Cerebellar cortex (tissue), 1 donor: ENCODE results near the gene CLDND2.

ENCODE experiments used
- DNase-seq: peaks from one replicate; pipeline ENCODE4 v3.0.0-alpha.2; 2015; ENCODE audit warnings: low spot score

The CLDND2 gene

DNA sequence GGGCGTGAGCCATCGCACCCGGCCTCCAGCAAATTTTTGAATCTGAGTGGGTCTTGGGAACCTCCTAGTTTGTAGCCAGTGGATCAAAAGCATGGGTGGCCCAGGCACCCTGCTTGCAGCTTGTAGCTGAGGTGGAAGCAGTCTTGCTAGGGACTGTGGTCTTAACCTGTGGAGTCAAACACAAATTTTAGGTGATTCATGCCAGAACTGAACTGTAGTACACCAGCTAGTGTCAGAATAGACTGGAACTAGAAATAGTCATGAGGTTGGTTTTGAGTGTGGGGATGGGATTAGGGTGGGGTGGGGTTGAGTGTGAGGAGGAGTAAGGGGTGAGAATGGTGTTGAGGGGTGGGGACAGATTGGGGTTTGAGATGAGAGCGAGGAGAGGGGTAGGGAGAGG is 13.2 kb upstream of the CLDND2 start:
- no peak for DNase-seq

DNA sequence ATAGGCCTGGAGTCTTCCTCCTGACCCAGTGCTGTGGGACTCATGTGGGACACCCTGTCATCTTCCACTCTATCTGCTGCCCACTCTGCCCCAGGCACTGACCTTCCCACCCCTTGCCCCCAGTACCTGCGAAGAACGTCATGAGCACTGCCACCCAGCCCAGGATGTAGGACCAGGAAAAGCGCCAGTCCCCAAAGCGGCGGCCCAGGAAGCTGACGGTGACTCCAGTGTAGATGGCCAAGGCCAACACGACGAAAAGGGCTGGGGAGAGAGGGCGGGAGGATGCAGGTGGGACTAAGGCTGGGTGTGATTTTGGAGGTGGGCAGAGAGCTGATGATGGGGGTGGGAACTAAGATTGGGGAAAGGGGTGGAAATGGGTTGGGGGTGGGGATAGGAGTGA is 11.6 kb upstream of the CLDND2 start:
- DNase-seq, result no peak

DNA sequence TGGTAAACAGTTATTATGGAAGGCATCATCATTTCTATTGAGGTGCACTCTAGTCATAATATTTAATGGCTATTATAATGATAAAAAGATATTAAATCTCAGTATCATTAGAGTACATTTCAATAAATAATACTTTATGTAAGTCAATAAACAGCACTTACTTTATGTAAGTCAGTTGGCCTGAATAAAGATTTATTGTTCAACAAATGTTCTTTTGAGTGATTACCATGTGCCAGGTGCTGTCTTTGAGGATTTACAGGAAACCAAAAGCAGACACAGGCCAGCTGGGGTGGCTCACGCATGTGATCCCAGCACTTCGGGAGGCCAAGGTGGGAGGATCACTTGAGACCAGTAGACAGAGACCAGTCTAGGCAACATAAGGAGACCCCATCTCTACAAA is 8.6 kb upstream of the CLDND2 start:
- DNase-seq, result no peak

DNA sequence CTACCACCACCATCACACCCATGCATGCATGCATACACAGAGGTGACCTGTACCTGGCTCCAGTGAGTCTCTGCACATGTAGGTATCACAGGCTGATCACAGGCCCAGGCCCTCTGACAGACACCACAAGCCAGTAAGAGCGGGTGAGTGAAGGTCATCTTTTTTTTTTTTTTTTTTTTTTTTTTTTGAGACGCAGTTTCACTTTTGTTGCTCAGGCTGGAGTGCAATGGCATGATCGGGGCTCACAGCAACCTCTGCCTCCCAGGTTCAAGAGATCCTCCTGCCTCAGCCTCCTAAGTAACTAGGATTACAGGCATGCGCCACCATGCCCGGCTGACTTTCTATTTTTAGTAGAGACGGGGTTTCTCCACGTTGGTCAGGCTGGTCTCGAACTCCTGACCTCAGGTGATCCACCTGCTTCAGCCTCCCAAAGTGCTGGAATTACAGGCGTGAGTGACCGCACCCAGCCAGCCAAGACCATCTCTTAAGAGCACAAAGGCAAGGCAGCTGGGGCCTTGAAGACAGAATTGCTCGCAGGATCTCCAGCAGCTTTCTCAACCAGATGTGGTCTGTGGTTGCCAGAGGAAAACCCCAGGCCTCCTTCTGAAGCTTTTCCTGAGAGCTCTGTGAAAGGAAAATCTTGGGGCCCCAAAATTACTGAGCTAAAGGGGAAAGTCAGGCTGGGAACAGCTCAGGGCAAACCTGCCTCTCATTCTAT is 6.9 kb upstream of the CLDND2 start:
- no peak for DNase-seq

- DNase-seq, result no peak
These were observed 4.1 kb upstream of the CLDND2 start, which contains the start of gene NKG7 for GRCh38 chr19:51372649-51373504. TSS of gene NKG7 (minus strand) at chr19:51372654. CDS start at chr19:51372535, 119 bp downstream.

DNA sequence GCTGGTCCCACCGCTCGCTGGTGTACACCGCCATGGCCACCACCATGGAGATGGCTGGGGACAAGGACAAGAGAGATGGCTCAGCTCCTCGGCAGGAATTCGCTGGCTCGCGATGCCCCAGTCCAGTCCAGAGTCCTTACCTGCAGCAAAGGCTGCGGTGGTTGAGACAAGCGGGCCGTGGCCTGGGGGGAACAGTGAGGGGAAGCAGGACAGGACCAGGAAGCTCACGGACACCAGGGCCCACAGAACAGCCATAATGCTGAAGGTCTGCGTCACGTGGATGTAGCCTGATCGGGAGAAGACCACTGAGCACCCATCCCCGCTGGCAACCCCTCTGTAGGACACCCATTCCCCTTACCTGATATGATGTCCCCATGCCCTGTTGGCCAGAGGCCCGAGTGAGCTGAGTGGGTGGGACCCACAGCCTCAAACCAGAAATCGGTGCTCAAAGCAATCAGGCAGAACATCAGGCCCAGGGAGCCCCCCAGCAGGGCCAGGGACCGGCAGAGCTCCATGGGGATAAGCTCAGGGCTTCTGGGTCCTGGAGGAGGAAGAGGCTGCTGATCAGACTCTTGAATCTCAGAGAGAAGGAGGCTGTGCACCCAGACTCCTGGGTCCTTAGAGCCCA is 3.3 kb upstream of the CLDND2 start:
- DNase-seq, result no peak

DNA sequence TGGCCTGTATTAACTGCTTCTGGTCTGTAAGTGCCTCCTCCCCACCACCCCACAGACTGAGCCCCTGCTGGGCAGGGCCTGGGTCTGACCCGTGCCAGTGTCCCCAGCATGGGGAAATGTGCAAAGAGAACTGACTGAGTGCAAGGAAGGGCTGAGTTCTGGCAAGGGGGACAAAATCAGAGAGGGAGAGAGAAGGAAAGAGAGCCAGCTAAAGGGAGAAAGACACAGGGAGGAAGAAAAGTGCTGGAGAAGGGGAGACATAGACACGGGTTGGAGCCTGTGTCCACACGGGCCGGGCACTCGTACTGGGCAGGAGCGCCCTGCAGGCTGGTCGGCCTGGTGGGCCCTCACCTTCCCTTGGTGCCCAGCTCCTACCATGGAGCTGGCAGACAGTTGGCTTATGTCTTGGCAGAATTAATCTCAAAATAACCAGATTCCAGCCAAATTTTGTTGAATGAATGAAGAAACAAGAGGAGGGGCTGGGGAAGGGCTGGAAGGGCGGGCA is 2.4 kb upstream of the CLDND2 start:
- no peak for DNase-seq

DNA sequence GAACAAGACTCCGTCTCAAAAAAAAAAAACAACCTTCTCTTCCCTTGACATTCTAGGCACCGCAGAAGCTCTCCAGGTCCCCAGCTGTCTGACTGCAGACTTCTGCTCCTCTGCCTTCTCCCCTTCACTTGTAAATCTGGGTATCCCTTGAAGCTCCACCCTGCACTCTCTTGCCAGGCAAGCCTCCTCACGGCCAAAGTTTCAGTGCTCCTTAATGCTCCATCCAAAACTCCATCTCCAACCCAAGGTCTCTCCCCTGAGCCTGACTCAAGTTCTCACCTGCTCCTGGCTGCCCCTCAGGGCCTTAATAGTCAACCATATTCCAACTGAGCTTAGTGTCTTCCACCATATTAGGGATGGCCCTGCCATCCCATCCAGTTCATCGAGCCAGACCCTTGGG is 1.4 kb upstream of the CLDND2 start:
- no peak for DNase-seq

- peak; percentile 98 for DNase-seq
These were observed 1.0 kb downstream of the CLDND2 start for GRCh38 chr19:51367565-51368365.

DNA sequence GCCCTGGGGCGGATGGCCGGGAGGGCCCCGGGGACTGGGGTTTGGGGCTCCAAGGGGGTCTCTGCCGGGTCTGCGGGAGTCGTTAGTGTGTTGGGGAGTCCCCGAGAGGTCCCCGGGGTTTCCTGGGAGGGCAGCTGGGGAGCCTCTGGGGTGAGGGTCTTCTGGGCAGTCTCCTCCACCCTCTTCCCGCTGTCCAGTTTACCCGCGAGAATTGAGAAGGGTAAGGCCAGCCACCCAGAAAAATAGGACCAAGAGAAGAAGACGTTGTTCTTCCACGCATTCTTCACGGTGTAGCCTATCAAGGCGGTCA is 1.6 kb downstream of the CLDND2 start:
- no peak for DNase-seq

GRCh38 chr19:51366389-51367254 is 2.2 kb downstream of the CLDND2 start:
- DNase-seq, result peak; percentile 99

GRCh38 chr19:51365965-51366388 is 2.8 kb downstream of the CLDND2 start, which contains the start of gene ETFB:
TSS of gene ETFB (minus strand) at chr19:51366388. CDS start at chr19:51366326, 62 bp downstream.
- no peak for DNase-seq

GRCh38 chr19:51365211-51365964 is 3.4 kb downstream of the CLDND2 start:
- DNase-seq, result peak; percentile 47

DNA sequence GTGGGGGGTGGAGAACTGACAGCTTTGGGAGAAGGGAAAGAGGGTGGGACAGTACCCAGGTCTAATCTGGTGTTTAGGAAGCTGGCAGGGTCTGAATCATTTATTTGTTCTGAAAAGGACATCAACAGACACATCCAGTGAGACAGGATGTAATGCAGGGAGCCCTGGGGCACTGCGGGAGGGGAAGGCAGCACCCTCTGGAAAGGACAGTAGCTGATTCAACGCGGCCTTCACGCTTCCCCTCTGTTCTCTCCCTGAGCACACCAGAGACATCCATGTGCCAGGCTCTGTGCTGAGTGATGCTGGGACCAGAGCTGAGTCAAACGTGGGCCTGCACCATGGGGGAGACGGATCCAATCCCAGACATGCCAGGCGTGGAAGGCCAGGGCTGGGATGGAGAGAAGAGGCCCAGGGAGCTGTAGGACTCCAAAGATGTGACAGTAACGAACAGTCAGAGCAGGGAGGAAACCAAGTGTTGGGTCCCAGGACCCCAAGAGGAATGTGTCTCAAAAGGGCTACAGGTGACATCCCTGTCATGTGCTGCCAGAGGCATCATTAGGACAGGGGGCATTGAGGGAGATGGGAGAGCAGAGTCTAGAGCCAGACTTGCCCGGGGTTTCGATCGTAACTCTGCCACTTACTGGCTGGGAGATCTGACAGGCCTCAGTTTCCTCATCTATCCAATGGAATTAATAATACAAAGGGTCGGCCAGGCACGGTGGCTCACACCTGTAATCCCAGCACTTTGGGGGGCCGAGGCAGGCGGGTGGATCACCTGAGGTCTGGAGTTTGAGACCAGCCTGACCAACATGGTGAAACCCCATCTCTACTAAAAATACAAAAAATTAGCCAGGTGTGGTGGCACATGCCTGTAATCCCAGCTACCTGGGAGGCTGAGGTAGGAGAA is 4.3 kb downstream of the CLDND2 start:
- DNase-seq, result no peak

DNA sequence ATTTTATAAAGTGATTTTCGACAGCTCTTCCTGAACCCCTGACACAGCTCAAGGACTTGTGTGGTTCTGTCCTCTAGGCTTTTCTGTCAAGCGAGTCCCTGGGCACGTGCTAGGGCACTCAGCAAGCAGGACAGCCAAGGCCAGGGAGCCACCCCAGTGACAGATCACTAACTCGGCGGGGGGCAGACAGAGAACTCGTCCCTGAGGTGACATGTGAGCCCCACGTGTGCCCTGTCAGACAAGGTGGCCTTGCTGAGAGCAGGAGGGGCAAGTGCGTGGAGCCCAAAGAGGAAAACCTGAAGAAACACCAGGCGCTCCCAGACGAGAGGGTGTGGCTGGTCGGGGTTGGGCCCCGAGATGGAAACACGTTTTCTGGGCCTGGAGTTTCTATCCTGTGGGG is 7.6 kb downstream of the CLDND2 start:
- no peak for DNase-seq

GRCh38 chr19:51359294-51359693 is 9.5 kb downstream of the CLDND2 start:
- no peak for DNase-seq

DNA sequence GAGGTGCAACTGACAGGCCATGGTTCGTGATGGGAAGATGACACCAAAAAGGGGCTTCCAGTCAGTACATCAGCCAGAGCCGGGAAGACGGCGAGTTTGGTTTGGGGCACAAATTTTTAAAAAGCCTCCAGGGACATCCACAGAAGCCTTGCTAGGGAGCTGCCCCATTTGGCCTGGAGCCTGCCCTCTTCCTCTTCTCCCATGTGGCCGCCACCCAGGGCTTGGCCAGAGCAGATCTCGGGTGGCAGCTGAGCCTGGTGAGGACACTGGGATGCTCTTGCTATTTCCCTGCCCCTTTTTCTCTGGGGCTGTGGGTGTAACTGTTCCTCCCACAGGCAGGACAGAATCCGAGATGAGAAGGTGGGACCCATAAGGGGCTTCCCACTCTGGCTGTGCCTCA is 10.9 kb downstream of the CLDND2 start:
- DNase-seq, result no peak

GRCh38 chr19:51356159-51356801 is 12.5 kb downstream of the CLDND2 start:
- DNase-seq, result no peak

- no peak for DNase-seq
These were observed 14.1 kb downstream of the CLDND2 start for GRCh38 chr19:51354742-51355148.
